Measurements from ENCODE around the gene SPATA6L. TPM values are rescaled to one million over a fixed set of nuclear protein-coding genes. Genes with fewer than 3 reads are reported as not detected.

Gene SPATA6L
- total RNA-seq, 1 experiment from 2014 or later: 7.1 TPM

DNA sequence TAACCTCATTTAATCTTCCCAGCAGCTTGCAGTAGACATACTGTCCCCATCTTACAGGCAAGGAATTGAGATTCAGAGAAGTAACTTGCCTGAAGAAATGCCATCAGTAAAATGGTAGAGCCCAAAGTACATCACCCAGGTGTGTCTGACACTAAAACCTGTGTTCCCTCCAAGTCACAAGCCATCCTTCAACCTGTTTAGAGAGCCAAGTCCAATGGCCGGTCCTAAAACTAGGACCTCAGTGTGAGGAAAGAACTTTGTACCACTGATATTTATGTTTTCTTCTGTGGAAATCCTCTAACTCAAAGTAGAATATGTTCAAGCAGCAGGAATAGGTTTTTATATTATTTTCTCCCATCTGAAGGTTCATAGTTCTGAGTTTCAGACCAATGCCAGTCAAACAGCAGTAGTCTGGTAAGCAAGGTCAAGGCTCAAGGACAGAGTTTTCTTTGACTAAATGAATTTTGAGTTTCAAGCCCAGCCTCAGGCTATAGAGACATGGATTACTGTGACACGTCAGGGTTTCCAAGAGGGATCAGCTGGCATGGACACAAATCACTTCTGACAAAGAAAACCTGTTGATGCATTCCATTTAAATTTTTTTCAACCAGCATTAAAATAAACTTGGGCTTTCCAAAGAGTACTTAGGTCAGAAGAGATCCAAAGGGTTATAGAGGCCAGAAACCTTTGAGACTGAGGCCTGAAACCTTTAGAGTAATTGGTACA lies 85.1 kb downstream of the SPATA6L start:
- H2AFZ ChIP-seq: no peak overlapping the region
- no peak for TF ChIP-seq EZH2 (IDR thresholded peaks at IDR 0.05; ENCODE audit: low read depth)
- TF ChIP-seq, protein P1, sequence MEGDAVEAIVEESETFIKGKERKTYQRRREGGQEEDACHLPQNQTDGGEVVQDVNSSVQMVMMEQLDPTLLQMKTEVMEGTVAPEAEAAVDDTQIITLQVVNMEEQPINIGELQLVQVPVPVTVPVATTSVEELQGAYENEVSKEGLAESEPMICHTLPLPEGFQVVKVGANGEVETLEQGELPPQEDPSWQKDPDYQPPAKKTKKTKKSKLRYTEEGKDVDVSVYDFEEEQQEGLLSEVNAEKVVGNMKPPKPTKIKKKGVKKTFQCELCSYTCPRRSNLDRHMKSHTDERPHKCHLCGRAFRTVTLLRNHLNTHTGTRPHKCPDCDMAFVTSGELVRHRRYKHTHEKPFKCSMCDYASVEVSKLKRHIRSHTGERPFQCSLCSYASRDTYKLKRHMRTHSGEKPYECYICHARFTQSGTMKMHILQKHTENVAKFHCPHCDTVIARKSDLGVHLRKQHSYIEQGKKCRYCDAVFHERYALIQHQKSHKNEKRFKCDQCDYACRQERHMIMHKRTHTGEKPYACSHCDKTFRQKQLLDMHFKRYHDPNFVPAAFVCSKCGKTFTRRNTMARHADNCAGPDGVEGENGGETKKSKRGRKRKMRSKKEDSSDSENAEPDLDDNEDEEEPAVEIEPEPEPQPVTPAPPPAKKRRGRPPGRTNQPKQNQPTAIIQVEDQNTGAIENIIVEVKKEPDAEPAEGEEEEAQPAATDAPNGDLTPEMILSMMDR (conservative IDR thresholded peaks at IDR 0.05): no peak
- ChIA-PET CTCF (no interaction called here), POLR2A (ENCODE audit: unreplicated experiment) (no interaction called here)
- H3F3A ChIP-seq (ENCODE audit: insufficient read depth, low read depth): no peaks in the 10 kb centered on the region
- H3K4me3 ChIP-seq: no peak overlapping the region
- BruUV-seq (replicated peaks): no TSS peak
- H3K36me3 ChIP-seq (ENCODE audit: low read depth): no peaks in the 10 kb centered on the region
- H3K4me1 ChIP-seq (replicated peaks; ENCODE audit: insufficient read depth): no peaks in the 10 kb centered on the region
- no peaks in the 10 kb centered on the region for H3K79me2 ChIP-seq (ENCODE audit: low read depth)
- H3K27ac ChIP-seq: no peak overlapping the region
- H3K27me3 ChIP-seq (ENCODE audit: insufficient read depth, low read depth): no peaks in the 10 kb centered on the region
- H3K9me3 ChIP-seq (ENCODE audit: insufficient read depth, low read depth): no peaks in the 10 kb centered on the region
- intact Hi-C loops (cut with micrococcal nuclease; ENCODE audit: unreplicated experiment): no loop called here
- H4K20me1 ChIP-seq (ENCODE audit: insufficient read depth): no peaks in the 10 kb centered on the region
- H3K9me2 ChIP-seq (ENCODE audit: insufficient read depth): no peaks in the 10 kb centered on the region
- no peak for DNase-seq
- no peak overlapping the region for H3K4me2 ChIP-seq

DNA sequence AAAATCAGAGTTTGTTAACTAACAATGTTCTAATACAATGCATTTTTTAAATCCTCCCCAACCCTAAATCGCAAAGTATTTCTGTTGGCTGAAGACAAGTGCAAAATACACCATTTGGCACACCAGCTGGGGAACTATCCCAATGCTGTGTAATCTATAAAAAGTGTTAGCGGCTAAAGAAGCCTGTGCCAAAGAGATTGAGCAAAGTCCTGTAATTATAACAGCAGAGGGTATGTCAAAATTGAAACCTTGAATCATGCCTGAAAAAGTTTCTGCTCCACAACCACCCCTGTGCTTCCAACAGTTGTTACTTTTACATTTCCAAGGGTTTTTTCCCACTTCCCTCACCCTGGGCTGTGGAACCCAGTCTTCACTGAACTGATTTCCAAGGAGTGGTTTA lies 87.3 kb downstream of the SPATA6L start:
- Histone ChIP-seq H3K27ac (no peak overlapping the region), H3K4me1 (replicated peaks; ENCODE audit: insufficient read depth) (no peaks in the 10 kb centered on the region), H2AFZ (no peak overlapping the region), H3K79me2 (ENCODE audit: low read depth) (no peaks in the 10 kb centered on the region), H3K9me3 (ENCODE audit: insufficient read depth, low read depth) (no peaks in the 10 kb centered on the region), H3K4me3 (no peak overlapping the region), H3F3A (ENCODE audit: insufficient read depth, low read depth) (no peaks in the 10 kb centered on the region), H4K20me1 (ENCODE audit: insufficient read depth) (no peaks in the 10 kb centered on the region), H3K27me3 (ENCODE audit: insufficient read depth, low read depth) (no peaks in the 10 kb centered on the region), H3K9me2 (ENCODE audit: insufficient read depth) (no peaks in the 10 kb centered on the region), H3K36me3 (ENCODE audit: low read depth) (no peaks in the 10 kb centered on the region), H3K4me2 (no peak overlapping the region)
- intact Hi-C loops (cut with micrococcal nuclease; ENCODE audit: unreplicated experiment): no loop called here
- no peak for DNase-seq
- BruUV-seq (replicated peaks): no TSS peak
- CTCF ChIA-PET: no interaction called here
- POLR2A ChIA-PET (ENCODE audit: unreplicated experiment): no interaction called here
- TF ChIP-seq, protein P1 (conservative IDR thresholded peaks at IDR 0.05): no peak
- no peak for TF ChIP-seq EZH2 (IDR thresholded peaks at IDR 0.05; ENCODE audit: low read depth)

GRCh38 chr9:4576448-4576847 lies 89.8 kb downstream of the SPATA6L start:
- DNase-seq: no peak
- no peaks in the 10 kb centered on the region for H3K4me1 ChIP-seq (replicated peaks; ENCODE audit: insufficient read depth)
- no peaks in the 10 kb centered on the region for H3F3A ChIP-seq (ENCODE audit: insufficient read depth, low read depth)
- CTCF ChIA-PET: no interaction called here
- no TSS peak for BruUV-seq (replicated peaks)
- no peaks in the 10 kb centered on the region for H4K20me1 ChIP-seq (ENCODE audit: insufficient read depth)
- H3K4me3 ChIP-seq: no peak overlapping the region
- H3K4me2 ChIP-seq: no peak overlapping the region
- no peaks in the 10 kb centered on the region for H3K9me3 ChIP-seq (ENCODE audit: insufficient read depth, low read depth)
- H3K27me3 ChIP-seq (ENCODE audit: insufficient read depth, low read depth): no peaks in the 10 kb centered on the region
- no peaks in the 10 kb centered on the region for H3K36me3 ChIP-seq (ENCODE audit: low read depth)
- H3K79me2 ChIP-seq (ENCODE audit: low read depth): no peaks in the 10 kb centered on the region
- intact Hi-C loops (cut with micrococcal nuclease; ENCODE audit: unreplicated experiment): no loop called here
- no peak for TF ChIP-seq EZH2 (IDR thresholded peaks at IDR 0.05; ENCODE audit: low read depth)
- TF ChIP-seq, protein P1 (conservative IDR thresholded peaks at IDR 0.05): no peak
- H3K27ac ChIP-seq: no peak overlapping the region
- H2AFZ ChIP-seq: no peak overlapping the region
- H3K9me2 ChIP-seq (ENCODE audit: insufficient read depth): no peaks in the 10 kb centered on the region
- POLR2A ChIA-PET (ENCODE audit: unreplicated experiment): no interaction called here
